NCI-H2081 treated with DMSO at 0.1 percent for 48 hours (cell line): ENCODE measurements around the gene C12orf57.
A peak's percentile ranks its signal among the peaks of the same experiment; 100 is the strongest.

Experiments used
- DNase-seq: peaks from one replicate; lab custom pipeline; 2025; lab: John Stamatoyannopoulos, UW

Gene C12orf57

DNA sequence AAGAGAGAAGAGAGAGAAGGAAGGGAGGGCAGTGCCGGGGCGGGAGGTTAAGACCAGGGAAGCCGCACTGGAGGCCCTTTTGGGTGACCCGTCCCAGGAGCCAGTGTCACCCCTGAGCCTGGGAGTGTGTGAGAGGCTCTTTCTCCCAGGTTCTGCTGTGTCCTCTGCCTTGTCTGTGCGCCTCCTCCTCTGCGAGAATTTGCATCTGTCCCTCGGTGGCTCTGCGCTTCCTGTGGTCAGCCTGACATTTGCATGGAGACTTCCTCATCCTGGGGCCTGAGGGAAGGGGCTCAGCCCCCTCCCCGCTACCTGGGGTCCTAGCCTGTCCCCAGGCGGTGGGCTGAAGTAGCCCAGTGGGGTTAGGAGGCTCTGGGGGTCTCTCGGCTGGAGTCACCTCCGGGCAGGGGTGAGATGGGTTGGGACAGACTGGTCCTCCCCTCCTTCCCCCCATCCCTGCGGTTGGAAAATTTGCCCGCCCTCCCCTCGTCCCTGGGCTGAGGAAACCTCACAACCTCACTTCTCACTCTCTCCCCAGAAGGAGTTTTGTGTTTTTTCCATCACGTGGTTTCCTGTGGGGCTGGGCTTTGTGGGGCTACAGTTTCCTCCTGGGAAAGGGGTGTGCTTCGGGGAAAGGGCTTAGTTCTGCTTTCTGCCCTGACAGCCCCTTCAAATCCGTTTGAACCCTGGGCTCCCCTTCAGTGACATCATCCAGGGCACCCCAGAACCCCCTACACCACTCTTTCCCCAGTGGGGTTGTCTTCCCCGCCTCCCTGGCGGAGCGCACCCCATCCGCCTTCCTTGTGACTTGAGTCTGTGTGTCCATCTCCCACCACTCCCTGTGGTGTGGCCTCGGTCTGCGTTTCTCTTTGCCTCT is 9.9 kb downstream of the C12orf57 start:
- DNase-seq: no peak

DNA sequence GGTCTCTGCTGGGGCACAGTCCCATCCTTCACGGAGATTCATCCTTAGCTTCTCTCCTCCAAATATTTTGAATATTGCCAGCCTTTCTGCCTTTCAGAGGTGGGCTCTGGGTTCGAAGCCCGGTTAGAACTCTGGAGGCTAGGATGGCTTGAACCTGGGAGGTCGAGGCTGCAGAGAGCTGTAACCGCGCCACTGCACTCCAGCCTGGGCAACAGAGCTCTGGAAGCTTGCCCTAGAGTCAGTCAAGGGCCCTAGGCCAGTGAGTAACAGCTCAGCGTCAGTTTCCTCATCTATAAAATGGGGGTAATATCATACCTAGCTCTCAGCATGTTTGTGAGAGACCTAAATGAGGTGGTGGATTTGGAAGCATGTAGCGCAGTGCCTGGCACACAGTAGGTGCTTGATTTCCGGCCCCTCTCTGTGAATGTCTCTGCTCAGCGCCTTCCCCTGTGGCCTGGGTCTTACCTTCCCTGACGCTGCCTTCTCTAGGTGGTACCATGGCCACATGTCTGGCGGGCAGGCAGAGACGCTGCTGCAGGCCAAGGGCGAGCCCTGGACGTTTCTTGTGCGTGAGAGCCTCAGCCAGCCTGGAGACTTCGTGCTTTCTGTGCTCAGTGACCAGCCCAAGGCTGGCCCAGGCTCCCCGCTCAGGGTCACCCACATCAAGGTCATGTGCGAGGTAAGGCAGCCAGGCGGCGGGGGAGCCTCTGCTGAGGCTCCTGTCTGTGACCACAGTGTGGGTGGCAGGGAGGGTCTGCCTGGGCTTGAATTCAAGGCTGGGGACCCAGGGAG is 10.7 kb downstream of the C12orf57 start:
- DNase-seq: no peak

DNA sequence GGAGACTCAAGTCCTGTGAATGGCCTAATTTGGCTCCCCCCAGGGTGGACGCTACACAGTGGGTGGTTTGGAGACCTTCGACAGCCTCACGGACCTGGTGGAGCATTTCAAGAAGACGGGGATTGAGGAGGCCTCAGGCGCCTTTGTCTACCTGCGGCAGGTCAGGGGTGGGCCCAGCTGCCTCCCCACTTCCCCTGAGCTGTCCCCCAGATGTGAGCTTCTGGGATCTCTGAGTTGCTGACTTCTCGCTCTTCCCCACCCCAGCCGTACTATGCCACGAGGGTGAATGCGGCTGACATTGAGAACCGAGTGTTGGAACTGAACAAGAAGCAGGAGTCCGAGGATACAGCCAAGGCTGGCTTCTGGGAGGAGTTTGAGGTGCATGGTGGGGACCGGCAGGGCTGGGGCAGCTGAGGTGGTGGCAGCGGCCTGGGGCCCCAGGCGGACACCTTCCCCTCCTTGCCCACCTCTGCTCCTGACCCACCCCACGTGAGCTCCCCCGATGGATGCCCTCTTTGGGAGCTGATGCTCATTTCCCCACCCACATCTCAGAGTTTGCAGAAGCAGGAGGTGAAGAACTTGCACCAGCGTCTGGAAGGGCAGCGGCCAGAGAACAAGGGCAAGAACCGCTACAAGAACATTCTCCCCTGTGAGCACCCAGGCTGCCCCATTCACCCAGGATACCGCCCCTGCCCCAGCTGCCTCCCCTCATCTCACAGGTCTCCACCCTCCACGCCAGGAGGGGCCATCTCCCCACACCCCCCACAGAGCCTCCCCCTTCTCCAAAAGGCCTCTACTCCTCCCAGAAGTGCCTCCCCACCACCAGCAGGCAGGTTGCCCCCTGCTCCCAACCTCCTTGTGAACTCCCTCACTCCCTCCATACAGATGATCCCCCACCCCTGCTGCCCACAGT is 11.5 kb downstream of the C12orf57 start:
- DNase-seq: no peak

DNA sequence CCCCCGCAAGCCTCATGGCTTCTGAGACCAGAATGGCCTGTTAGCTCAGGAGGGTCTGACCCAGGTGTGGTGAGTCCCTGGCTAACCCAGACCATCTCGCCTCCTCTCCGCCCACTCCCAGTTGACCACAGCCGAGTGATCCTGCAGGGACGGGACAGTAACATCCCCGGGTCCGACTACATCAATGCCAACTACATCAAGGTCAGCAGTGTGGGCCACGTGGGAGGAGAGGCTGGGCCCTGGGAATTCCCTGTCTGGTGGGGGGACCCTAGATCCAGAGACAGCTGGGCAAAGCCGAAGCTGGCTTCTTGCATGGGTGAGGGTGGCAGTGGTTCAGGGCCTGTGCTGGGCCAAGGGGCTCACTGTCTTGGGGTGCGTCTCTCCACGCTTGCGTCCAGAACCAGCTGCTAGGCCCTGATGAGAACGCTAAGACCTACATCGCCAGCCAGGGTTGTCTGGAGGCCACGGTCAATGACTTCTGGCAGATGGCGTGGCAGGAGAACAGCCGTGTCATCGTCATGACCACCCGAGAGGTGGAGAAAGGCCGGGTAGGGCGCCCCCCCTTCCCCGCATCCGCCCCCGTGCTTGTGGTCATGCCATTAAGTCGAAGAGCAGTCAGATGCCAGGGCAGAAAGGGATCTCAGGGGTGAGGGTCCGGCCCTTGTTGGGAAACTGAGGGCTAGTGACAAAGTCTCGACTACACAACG is 12.4 kb downstream of the C12orf57 start:
- no peak for DNase-seq

DNA sequence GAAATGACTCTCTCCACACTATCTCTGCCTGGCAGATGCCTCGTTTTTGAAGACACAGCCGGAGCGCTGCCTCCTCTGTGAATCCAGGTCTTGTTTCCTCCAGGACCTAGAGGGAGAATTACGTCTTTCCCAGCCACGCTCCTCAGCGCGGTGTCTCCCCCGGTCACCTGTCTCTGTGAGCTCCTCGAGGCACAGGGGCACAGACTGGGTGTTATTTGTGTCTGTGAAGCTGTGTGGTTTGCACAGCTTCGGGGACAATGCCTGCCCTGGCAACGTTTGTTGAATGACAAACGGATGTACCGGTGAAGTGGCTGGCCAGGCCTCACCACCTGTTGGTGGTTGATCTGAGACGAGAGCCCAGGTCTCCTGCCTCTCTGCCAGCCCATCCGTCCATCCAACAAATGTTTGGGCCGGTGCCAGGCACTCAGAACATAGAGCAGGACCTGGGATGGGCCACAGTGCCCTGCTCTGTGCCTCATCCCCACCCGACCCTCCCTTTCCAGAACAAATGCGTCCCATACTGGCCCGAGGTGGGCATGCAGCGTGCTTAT is 13.4 kb downstream of the C12orf57 start:
- DNase-seq: no peak

DNA sequence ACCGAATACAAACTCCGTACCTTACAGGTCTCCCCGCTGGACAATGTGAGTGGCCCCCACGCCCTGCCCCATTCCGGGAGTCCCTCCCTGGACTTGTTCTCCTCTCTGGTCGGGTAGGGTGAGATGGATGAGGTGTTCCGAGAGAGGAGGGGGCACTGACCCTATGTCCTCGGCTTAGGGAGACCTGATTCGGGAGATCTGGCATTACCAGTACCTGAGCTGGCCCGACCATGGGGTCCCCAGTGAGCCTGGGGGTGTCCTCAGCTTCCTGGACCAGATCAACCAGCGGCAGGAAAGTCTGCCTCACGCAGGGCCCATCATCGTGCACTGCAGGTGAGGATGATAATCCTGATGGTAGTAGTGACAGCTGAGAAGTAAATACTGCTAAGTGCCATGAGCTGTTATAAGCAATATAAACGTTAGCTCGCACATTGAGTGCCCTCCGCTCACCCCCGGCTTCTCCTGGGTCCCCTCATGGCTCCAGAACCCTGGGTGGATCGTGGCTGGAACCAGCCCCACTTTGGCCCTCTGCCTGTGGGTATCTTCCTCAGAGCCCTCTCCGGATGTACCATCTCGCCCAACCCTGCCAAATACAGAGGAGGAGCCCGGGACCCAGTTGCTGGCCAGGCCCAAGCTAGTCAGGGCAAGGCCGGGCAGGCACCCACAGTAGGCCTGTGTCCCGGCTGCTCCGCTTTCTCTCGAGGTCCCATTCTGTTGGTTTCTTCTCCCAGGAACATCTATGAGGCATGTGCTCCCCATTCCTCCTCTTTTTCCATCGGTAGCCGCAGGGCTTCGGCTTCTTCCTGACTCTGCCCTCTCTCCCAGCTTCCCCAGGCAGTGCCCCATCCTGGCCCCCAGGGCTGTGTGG is 14.2 kb downstream of the C12orf57 start:
- DNase-seq: no peak

DNA sequence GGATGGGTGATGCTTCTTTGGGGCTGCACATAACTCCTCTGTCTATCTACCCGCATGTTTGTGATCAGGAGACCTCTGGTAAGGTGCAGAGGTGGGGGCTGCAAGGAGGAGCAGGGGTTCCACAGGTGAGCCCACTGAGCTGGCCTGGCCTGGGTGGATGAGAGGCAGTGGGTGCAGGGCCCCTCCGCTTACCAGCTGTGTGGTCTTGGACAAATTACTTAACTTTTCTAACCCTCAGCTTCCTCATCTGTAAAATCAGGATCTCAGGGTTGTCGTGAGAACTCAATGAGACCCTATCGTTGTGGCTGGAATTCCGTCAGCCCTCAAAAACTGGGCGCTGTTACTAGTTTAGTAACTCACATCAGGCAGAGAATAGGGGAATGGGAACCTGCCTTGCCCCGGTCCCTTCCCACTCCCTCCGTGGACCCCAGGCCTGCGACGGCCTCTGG is 14.8 kb downstream of the C12orf57 start:
- DNase-seq: no peak

DNA sequence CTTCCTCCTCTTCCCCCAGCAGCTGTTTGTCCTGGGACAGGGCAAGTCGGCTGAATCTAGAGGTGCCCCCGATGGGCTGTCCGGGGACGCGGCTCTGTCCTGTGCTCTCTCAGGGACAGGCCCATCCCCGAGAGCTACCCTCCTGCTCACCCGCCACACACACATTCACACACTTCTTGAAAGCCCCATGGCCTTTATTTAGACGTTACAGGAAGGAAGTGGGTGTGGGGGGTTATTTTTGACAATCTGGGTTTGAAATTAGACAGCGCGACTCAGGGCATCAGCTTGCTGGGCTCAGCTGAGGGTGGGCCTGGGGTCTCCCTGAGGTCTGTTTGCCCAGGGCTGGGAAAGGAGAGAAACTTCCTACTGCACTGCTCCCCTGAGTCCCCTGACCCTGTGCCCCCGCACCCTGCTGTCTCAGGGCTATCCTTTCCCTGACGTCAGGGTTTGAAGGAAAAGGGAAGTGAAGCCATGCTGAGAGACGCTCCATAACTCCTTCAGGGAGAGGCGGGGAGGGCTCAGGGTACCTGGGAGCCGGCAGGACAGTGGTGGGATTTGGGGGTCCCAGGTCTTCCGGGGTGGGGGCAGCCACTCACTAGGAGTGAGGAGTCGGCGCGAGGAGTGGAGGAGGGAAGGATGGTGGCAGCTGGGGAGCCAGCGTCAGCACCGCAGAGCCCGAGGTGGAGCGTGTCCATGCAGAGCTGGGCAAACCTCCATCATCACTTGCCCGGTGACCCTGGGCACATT is 15.4 kb downstream of the C12orf57 start:
- DNase-seq: no peak

DNA sequence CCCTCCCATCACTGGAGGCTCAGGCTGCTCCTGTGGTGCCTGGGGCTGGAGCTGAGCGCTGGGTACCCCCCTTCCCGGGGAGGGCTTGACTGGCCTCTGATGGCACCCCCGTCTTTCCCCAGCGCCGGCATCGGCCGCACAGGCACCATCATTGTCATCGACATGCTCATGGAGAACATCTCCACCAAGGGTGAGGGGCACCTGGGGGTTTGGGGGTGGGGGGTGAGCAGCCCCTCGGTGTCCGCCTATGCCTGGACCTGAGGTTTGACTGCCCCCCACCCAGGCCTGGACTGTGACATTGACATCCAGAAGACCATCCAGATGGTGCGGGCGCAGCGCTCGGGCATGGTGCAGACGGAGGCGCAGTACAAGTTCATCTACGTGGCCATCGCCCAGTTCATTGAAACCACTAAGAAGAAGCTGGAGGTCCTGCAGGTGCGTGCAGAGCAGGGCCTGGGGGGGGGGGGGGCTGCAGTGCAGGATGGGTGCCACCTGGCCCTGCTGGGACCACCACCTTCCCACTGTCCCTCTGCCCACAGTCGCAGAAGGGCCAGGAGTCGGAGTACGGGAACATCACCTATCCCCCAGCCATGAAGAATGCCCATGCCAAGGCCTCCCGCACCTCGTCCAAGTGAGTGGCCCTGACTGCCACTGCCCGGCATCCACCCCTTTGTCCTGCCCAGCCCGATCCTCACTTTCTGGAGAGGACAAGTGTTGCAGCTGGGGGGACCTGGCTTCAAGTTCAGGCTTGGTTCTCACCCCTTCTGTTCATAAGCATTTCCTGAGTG is 16.2 kb downstream of the C12orf57 start:
- no peak for DNase-seq

DNA sequence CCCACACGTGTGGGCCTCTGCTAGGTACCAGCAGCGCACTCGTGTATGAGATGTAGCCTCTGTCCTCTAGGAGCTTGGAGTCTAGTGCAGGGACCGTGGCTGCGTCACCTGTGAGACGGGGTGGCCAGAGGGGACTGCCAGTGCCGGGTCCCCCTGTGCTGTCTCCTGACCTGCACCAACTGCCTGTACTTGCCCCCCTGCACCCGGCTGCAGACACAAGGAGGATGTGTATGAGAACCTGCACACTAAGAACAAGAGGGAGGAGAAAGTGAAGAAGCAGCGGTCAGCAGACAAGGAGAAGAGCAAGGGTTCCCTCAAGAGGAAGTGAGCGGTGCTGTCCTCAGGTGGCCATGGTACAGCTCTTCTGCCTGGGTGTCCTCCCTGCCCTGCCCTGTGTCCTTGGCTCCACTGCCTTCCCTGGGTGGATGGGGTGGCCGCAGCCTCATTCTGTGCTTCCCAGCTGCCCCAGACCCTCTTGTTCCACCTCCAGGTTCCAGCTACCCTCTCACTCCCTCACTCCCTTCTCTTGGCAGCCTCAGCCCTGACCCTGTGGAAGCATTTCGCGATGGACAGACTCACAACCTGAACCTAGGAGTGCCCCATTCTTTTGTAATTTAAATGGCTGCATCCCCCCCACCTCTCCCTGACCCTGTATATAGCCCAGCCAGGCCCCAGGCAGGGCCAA is 16.9 kb downstream of the C12orf57 start:
- DNase-seq: no peak

DNA sequence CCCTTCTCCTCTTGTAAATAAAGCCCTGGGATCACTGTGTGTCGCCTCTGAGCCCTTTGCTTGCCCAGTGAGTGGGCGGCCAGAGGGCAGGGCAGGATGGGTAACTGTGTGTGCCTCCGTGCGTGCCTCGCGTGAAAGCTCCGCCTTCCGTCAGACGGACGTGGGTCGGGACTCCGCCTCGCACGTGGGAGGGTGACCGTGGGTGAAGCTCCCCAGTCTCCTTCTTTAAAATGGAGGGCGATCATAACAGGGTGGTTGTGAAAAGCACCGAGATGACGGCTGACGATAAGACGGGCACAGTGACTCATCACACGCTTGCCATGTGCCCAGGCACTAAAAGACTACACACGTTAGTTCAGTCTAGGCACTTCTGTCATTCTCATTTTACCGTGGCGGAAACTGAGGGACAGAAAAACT is 17.5 kb downstream of the C12orf57 start:
- no peak for DNase-seq

DNA sequence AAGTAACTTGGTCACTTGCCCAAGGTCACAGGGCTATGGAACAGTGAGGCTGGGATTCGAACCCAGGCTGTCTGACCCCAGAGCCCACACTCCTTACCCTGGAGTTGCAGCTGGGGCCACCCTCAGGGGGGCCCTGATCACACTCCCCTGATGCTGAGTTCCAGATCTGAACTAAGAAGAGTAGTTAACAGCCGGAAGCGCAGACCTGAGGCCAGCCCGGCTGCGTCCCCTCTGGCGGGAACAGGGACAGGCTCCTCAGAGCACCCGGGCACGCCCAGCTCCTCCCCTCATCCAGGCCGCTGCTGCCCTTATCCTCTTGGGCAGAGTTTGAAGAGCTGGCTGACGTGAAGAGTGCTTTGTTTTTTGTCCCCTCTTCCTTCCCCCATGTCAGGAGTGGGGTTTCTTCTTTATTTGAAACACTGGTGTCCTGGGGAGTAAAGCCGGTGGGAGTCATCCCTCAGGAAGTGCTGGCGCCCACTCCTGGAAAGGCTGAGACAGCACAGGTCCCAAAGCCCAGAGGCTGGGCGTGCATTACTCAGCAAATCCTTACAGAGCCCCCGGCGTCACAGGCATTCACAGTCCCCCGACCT is 18.0 kb downstream of the C12orf57 start:
- DNase-seq: peak; percentile 95

DNA sequence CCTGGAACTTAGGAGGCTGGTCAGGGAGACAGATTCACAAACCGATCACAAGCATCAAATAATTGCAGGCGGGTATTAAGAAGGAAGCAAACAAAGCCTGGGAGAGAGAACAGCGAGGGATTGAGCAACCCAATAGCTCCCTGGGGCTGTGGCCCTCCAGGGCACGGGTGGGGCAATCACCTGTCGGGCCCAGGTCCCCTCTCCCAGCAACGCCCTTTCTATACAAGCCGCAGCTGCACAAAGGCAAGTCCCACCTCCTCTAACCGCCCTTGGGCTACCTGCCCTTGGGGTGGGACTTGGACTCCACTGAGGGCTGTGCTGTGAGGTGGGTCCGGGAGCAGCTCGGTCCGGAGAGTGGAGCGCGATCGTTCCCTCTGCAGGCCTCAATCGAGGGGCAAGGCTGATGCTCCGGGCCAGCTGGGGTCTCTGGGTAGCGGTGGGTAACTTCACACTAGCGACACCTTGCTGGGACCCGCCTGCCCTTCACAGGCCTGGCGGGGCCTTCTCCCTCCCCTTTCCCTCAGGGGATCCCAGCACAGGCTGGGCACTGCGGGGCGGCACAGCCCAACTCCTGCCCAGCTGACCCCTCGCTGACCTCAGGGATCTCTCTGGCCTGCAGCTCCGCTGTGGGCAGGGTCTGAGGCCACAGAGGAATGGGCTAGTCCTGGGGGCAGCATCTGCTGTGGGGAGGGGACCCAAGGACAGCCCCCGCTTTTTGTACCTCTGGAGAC is 18.6 kb downstream of the C12orf57 start:
- peak; percentile 95 for DNase-seq

DNA sequence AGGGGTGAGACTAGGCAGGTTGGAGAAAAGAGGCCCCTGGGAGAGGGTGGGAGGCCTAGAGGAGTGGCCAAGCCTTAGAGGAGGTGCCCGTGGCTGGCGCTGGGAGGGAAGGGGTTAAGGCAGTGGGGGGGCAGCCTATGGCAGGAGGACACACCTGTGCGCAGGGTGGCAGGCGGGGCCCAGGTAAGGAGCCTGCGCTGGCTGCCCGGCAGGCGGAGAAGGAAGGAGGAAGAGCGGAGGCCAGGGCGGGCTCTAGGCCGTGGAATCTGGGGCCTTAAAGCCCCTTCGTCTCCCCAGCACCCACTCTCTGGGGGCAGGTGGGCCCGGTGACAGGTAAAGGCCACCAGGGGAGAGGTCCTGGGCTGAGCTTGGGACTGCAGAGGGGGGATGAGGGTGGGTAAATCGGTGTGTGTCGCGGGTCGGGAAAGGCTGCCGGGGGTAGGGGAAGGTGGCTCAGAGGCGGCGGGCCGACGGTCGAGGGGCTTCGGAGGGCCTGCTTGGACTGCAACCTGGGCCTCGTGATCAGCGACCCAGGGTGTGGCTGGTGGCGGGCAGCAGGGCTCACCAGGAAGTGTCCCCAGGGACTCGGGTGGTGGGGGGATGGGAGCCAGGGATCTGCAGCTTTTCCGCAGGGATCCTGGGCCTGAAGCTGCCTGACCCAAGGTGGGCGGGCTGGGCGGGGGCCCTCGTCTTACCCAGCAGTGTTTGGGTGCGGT is 19.4 kb downstream of the C12orf57 start:
- peak; percentile 54 for DNase-seq

DNA sequence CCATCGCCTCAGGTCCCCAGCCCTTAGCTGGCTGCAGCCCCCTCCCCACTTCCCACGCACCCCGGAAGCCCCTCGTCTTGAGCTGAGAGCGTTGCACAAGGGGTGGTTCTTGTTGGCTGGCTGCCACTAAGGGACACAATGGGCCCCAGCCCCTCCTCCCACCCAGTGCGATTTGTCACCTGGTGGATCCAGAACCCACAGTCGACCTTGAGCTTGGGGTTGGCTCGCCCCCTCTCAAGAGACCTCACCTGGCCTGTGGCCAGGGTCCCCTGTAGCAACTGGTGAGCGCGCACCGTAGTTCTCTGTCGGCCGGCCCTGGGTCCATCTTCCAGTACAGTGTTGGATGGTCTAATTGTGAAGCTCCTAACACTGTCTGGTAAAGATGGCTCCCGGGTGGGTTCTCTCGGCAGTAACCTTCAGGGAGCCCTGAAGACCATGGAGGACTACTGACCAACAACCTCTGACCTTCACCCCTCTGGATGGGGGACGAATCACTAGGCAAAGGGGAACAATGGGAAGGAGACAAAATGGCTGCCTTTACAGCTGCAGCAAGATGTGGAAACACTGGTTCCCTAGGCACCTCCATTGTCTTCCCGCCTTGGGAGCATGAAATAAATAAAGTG is 20.1 kb downstream of the C12orf57 start:
- no peak for DNase-seq

DNA sequence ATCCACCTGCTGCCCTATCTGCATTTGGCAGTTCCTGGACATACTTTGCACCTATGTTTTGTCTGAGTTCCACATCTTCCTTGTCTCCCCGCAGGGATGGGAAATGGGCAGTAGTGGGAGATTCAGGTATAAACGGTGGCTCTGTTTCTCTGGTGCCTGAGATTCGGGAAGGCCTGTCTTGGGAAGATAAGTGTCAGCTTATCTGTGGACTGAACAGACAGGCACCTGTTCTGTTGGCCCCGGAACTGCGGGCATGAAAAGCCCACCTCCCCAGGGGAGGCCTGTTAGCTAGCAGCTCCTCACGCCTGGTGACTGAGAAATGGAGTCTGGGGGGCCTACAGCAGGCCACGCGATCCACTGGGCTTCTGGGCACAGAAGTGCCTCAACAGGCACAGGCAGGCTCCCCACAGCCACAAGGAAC is 20.8 kb downstream of the C12orf57 start:
- no peak for DNase-seq
